Activated CD8-positive, alpha-beta memory T cell treated with anti-CD3 and anti-CD28 coated beads, Interleukin-2, amount 50 U/mL, for 24 hours (primary cell): ENCODE results near the gene RPS6KB1.
"Not testable (repeated sequence)": the region's sequence is repeated elsewhere in the genome, so short reads cannot be mapped to it uniquely, and the experiment has no call there.

Experiments used
- DNase-seq: peaks from one replicate; pipeline ENCODE4 v3.0.0-alpha.2; 2020; ENCODE audit errors: extremely low read depth

RPS6KB1 gene

GRCh38 chr17:59941131-59941530 lies 48.2 kb downstream of the RPS6KB1 start:
- no peak for DNase-seq

GRCh38 chr17:59946433-59946832 lies 53.5 kb downstream of the RPS6KB1 start:
- DNase-seq, result not testable (repeated sequence)

GRCh38 chr17:59947310-59947709 lies 54.4 kb downstream of the RPS6KB1 start:
- DNase-seq, result not testable (repeated sequence)

DNA sequence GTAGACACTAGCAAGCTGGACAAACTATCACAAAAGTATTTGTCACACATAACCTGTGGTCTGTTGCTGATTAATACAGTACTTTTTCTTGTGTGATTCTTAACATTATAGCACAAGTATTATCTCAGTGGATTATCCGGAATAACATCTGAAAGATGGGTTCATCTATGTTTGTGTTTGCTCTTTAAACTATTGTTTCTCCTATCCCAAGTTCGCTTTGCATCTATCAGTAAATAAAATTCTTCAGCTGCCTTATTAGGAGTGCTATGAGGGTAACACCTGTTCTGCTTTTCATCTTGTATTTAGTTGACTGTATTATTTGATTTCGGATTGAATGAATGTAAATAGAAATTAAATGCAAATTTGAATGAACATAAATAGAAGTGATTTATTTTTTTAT lies 57.1 kb downstream of the RPS6KB1 start:
- DNase-seq, result no peak

GRCh38 chr17:59954856-59955255 lies 61.9 kb downstream of the RPS6KB1 start:
- no peak for DNase-seq

GRCh38 chr17:59959574-59959973 lies 66.7 kb downstream of the RPS6KB1 start:
- DNase-seq, result not testable (repeated sequence)

GRCh38 chr17:59962739-59963318 lies 69.9 kb downstream of the RPS6KB1 start:
- DNase-seq, result no peak

GRCh38 chr17:59963738-59964481 lies 71.0 kb downstream of the RPS6KB1 start:
- peak; percentile 25 for DNase-seq

GRCh38 chr17:59964482-59965328 lies 71.8 kb downstream of the RPS6KB1 start, which contains the start of gene RNFT1:
RNFT1 (minus strand) TSS chr17:59964740; CDS start chr17:59964663, 77 bp downstream.
- DNase-seq, result peak; percentile 79

DNA sequence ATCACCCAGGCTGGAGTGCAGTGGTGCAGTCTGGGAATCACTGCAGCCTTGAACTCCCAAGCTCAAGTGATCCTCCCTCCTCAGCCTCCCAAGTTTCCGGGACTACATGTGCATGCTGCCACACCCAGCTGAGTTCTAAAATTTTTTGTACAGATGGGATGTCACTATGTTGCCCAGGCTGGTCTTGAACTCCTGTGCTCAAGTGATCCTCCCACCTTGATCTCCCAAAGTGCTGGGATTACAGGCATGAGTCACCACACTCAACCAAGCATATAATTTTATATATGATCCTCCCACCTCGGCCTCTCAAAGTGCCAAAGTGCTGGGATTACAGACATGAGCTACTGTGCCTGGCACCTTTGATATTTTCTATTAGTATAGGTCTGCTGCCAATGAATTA lies 78.8 kb downstream of the RPS6KB1 start:
- not testable (repeated sequence) for DNase-seq

DNA sequence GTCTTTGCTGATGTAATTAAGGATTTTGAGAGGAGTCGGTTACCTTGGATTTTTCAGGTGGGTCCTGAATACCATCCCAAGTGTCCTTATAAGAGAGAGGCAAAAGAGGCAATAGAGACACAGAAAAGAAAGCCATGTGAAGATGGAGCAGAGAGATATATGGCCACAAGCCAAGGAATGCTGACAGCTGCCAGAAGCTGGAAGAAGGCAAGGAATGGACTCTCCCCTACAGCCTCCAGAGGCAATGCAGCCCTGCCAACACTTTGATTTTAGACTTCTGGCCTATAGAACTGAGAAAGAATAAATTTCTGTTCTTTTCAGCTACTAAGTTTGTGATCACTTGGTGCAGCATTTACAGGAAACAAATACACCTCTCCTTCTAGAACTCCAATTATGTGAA lies 79.9 kb downstream of the RPS6KB1 start:
- no peak for DNase-seq

DNA sequence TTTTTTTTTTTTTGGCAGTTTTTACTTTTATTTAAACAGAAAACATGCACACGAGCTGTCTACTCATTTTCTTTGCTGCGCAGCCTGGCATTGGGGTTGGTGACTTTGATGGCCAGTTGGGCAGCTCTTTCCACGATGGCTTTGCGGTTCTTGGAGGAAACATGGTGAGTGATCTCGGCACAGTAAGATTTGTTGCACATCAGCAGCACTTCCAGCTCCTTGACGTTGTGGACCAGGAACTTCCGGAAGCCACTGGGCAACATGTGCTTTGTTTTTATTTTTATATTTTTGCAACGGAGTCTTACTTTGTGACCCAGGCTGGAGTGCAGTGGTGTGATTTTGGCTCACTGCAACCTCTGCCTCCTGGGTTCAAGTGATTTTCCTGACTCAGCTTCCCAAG lies 80.6 kb downstream of the RPS6KB1 start:
- DNase-seq, result not testable (repeated sequence)

- not testable (repeated sequence) for DNase-seq
Observed at GRCh38 chr17:59975166-59975565, 82.2 kb downstream of the RPS6KB1 start.

- DNase-seq, result not testable (repeated sequence)
Observed at GRCh38 chr17:59996608-59997007, 103.7 kb downstream of the RPS6KB1 start.
